Vagina (tissue), 2 donors: ENCODE results near the gene MRTFB.

ENCODE experiments used
- CTCF ChIP-seq, 3 experiments: fragments of 450-650 bp in 2 of 3; fragments of 200-600 bp in 1 of 3; sonication (generic) in 1 of 3; IDR thresholded peaks; one replicate each; pipeline ENCODE4 v1.5.1; 2017 to 2019; ENCODE audit warnings: antibody characterized with exemption in 3 of 3, mild to moderate bottlenecking in 2 of 3, moderate library complexity in 2 of 3
- POLR2A ChIP-seq, 2 donors: fragments of 450-650 bp; IDR thresholded peaks; one replicate each; pipeline ENCODE4 v1.6.1; 2017; ENCODE audit warnings: antibody characterized with exemption in 2 of 2, mild to moderate bottlenecking in 2 of 2, moderate library complexity in 2 of 2

- TF ChIP-seq CTCF (IDR thresholded peaks at IDR 0.05) (no peak), POLR2A (IDR thresholded peaks at IDR 0.05) (no peak)
Measured at GRCh38 chr16:14268073-14268472, 197.0 kb downstream of the MRTFB start.
